HT-29 (cell line): ENCODE data around the gene CELSR2. TPM values are rescaled to one million over a fixed set of nuclear protein-coding genes. Genes with fewer than 3 reads are reported as not detected.
A peak's percentile ranks its signal among the peaks of the same experiment; 100 is the strongest.
"Not testable (repeated sequence)": the region's sequence is repeated elsewhere in the genome, so short reads cannot be mapped to it uniquely, and the experiment has no call there.

Experiments
- DNase-seq: peaks from one replicate; pipeline ENCODE4 v3.0.0-alpha.2; 2015; ENCODE audit warnings: low spot score
- total RNA-seq: library from RNA; depleted of rRNA; stranded (reverse); fragments of >200 nt; shearing (Covaris generic); gene quantifications from 2 replicates; pipeline ENCODE4 v1.2.3, GENCODE V29; 2014; rRNA removed

CELSR2 gene, protein sequence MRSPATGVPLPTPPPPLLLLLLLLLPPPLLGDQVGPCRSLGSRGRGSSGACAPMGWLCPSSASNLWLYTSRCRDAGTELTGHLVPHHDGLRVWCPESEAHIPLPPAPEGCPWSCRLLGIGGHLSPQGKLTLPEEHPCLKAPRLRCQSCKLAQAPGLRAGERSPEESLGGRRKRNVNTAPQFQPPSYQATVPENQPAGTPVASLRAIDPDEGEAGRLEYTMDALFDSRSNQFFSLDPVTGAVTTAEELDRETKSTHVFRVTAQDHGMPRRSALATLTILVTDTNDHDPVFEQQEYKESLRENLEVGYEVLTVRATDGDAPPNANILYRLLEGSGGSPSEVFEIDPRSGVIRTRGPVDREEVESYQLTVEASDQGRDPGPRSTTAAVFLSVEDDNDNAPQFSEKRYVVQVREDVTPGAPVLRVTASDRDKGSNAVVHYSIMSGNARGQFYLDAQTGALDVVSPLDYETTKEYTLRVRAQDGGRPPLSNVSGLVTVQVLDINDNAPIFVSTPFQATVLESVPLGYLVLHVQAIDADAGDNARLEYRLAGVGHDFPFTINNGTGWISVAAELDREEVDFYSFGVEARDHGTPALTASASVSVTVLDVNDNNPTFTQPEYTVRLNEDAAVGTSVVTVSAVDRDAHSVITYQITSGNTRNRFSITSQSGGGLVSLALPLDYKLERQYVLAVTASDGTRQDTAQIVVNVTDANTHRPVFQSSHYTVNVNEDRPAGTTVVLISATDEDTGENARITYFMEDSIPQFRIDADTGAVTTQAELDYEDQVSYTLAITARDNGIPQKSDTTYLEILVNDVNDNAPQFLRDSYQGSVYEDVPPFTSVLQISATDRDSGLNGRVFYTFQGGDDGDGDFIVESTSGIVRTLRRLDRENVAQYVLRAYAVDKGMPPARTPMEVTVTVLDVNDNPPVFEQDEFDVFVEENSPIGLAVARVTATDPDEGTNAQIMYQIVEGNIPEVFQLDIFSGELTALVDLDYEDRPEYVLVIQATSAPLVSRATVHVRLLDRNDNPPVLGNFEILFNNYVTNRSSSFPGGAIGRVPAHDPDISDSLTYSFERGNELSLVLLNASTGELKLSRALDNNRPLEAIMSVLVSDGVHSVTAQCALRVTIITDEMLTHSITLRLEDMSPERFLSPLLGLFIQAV (N-terminal part only)
- 1.1 and 1.4 TPM in 2 replicates for total RNA-seq

DNA sequence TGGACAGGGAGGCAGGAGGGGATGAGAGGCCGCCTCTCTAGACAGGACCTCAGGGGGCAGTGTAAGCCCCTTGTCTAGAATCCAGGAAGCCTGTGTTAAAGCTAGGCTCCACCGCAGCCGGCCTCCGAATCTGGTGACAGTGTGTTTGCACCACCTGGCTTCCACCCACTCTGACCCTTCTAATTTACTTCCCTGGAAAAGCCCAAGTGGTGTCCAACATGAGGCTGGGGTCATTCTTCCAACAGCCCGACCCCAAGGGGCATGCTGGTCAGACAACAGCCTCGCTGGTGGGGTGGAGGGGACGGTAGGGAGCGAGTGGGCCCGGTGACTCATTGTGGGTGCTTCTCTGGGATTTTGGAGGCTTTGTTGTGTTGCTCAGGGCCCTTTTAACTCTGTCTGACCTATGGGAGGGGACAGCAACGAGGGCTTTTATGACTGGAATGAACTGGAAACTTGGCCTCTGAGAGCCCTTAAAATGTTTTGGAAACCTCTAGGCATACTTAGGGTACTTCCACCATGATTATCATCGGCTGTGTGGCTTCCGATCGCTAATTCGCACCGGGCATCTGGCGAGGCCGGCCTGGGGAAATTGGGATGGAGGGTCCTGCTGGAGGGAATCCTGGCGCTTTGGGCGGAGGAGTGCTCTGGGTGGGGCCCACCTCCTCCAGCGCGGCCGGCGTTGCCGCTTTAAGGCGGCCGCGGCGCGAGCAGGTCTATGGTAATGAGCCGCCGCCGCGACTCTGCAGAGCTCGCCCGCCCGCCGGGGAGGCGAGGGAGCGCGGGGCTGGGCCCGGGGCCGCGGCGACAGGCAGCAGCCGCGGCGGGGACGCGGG is at the start of gene CELSR2:
Gene CELSR2 (plus strand): TSS at position 743 of the 833 bp plus-strand sequence. CDS start 541 bp downstream, outside the sequence.
- peak; percentile 55 for DNase-seq

DNA sequence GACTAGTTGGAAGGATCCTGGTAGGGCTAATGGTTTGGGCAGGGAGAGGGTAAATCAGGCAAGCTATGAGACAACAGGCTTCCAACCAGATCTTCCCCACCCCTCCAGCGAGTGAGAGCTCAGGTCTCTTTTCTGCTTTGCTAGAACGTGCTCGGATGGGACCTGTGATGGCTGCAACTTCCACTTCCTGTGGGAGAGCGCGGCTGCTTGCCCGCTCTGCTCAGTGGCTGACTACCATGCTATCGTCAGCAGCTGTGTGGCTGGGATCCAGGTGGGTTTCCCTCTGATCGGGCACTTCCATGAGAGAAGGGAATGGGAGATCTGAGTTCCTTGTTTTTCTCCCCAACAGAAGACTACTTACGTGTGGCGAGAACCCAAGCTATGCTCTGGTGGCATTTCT is 49.6 kb upstream of the CELSR2 start:
- no peak for DNase-seq

- peak; percentile 46 for DNase-seq
Measured at GRCh38 chr1:109201123-109201703, 48.1 kb upstream of the CELSR2 start.

GRCh38 chr1:109204484-109204883 is 44.9 kb upstream of the CELSR2 start:
- DNase-seq, result no peak

DNA sequence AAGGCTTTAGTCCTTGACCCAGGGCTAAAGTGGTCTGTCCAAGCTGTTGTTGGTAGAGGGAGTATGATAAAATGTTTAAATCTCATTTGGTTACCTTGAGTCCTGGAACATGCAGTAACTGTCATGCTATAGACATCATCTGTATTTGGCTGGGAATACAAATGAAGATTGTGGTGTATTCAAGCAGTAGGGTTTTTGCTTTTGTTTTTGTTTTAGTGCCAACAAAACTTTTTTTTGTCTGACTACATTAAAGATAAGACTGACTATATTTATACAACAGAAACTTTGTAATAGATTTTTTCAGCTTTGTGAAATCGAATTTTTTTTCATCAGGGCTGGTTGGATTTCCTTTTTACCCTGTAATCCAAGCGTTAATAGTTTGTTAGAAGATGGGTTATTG is 43.0 kb upstream of the CELSR2 start:
- DNase-seq, result no peak

- no peak for DNase-seq
Measured at GRCh38 chr1:109207467-109208103, 41.8 kb upstream of the CELSR2 start.

DNA sequence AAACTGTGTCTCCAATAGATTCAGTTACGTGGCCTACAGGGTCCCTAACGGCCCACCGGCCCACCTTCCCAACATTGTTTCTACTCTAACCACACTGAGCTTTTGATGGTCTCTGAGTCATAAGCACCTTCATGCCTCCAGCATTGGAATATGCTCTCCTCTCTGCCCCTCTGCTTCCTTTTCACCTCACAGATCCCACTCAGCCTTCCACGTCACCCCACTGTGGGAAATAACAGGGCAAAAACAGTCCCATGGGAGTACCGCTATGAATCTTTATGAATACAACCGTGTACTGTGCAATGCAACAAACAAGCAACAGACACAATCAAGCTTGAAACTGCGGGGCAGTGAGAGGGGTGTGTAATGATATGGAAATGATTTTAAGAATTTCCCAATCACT is 40.9 kb upstream of the CELSR2 start:
- DNase-seq, result no peak

- no peak for DNase-seq
Measured at GRCh38 chr1:109208836-109209463, 40.4 kb upstream of the CELSR2 start.

DNA sequence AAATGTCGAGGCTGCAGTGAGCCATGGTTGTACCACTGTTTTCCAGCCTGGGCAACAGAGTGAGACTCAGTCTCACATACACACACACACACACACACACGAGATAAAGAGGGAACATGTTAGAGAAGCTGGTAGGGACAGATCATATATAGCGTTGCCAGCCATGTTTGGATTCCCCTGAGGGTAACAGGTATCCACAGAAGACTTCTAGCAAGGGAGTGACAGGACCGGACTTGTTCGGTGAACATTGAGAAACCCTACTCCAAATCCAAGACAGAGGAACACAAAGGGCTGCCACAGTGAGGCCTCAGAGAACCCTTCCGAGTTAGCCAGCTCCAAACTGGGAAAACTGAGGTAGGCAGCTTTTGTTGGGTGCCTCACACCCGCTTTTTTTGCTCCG is 39.3 kb upstream of the CELSR2 start:
- DNase-seq, result no peak

GRCh38 chr1:109213345-109213823 is 36.0 kb upstream of the CELSR2 start:
- DNase-seq, result no peak

DNA sequence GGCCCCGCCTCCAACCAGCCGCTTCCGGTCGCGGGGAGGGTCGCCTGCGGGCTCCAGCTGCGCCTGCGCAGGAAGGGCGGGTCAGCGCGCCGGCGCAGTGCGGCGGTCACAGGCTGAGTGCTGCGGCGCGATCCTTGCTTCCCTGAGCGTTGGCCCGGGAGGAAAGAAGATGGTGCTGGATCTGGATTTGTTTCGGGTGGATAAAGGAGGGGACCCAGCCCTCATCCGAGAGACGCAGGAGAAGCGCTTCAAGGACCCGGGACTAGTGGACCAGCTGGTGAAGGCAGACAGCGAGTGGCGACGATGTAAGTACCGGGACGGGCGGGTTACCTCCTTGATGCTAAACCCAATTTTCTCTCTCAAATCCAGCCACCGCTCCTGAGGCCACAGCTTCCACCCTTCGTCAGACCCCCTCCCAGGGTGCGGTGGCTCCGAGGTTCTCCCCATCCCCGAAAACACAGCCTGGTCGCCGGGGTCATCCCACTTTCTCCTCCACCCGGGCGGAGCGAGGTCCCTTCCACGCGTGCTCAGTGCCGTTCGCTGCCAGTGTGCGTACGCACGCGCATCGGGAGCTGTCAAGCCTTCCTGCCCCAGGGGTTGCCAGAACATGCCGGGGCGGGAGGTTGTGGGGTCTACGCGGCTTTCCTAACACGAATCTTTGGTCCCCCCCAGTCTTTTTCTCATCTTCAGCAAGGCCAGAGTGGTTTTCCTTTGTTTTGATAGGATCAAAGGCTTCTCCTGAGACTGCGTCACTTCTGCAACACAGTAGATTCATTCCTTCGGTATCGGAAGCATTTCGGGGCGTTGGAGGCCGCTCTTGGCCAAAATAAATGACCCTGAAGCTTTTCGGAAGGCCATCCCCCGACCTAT is 35.3 kb upstream of the CELSR2 start, which contains the start of gene SARS1:
Gene SARS1 (plus strand): TSS at position 95 of the 870 bp plus-strand sequence. CDS start 75 bp downstream, at position 170.
- DNase-seq, result peak; percentile 88

GRCh38 chr1:109214695-109215623 is 34.4 kb upstream of the CELSR2 start:
- DNase-seq, result peak; percentile 62

- no peak for DNase-seq
Measured at GRCh38 chr1:109216662-109217061, 32.7 kb upstream of the CELSR2 start.

- DNase-seq, result no peak
Measured at GRCh38 chr1:109218516-109218915, 30.8 kb upstream of the CELSR2 start.

- DNase-seq, result not testable (repeated sequence)
Measured at GRCh38 chr1:109221201-109221600, 28.1 kb upstream of the CELSR2 start.

- no peak for DNase-seq
Measured at GRCh38 chr1:109225308-109225707, 24.0 kb upstream of the CELSR2 start.
